Natural killer cell (primary cell): ENCODE data around the gene KCNA5. TPM values are rescaled to one million over a fixed set of nuclear protein-coding genes. Genes with fewer than 3 reads are reported as not detected.

Experiments
- ATAC-seq, 3 donors: fragments of 150-1000 bp in 2 of 3; fragments of 200-7000 bp in 1 of 3; cut with Tn5 transposase; 1 replicate in 1 of 3; 2 replicates in 2 of 3; pipeline ENCODE4 v1.10.0; 2021; ENCODE audit warnings: mild to moderate bottlenecking in 2 of 3, moderate library complexity in 2 of 3
- DNase-seq, 2 donors: peaks; one replicate each; pipeline versions ENCODE4 v3.0.0 to v3.0.0-alpha.2; 2013 to 2021; ENCODE audit warnings: mixed read lengths in 1 of 2
- H3K27ac ChIP-seq: one replicate; pipeline ENCODE4 v1.5.1; 2013; ENCODE audit warnings: mild to moderate bottlenecking, low read length
- H3K27me3 ChIP-seq: one replicate; pipeline ENCODE4 v1.6.1; 2013; ENCODE audit warnings: low read length; ENCODE audit not compliant: control insufficient read depth, insufficient read depth
- H3K36me3 ChIP-seq: one replicate; pipeline ENCODE4 v1.6.1; 2013; ENCODE audit warnings: low read length; ENCODE audit not compliant: control insufficient read depth, insufficient read depth
- H3K4me1 ChIP-seq: one replicate; pipeline ENCODE4 v1.6.1; 2013; ENCODE audit warnings: low read length; ENCODE audit not compliant: control insufficient read depth, insufficient read depth
- H3K4me3 ChIP-seq: one replicate; pipeline ENCODE4 v1.5.1; 2013; ENCODE audit warnings: low read length
- H3K9me3 ChIP-seq: one replicate; pipeline ENCODE4 v1.6.1; 2013; ENCODE audit warnings: low read length; ENCODE audit not compliant: control insufficient read depth, insufficient read depth
- H3K27ac Mint-ChIP-seq, 2 donors: one replicate each; pipeline ENCODE4 v1.8.0; 2022; ENCODE audit warnings: mild to moderate bottlenecking in 2 of 2, mixed read lengths in 2 of 2, moderate library complexity in 1 of 2
- H3K27me3 Mint-ChIP-seq, 2 donors: one replicate each; pipeline ENCODE4 v1.8.0; 2022; ENCODE audit warnings: low read depth in 2 of 2, mixed read lengths in 2 of 2
- H3K36me3 Mint-ChIP-seq: one replicate; pipeline ENCODE4 v1.8.0; 2022; ENCODE audit warnings: mixed read lengths
- H3K4me1 Mint-ChIP-seq, 2 donors: one replicate each; pipeline ENCODE4 v1.8.0; 2022; ENCODE audit warnings: mixed read lengths in 2 of 2
- H3K4me3 Mint-ChIP-seq: one replicate; pipeline ENCODE4 v1.8.0; 2022; ENCODE audit warnings: mild to moderate bottlenecking, moderate library complexity, mixed read lengths
- H3K9me3 Mint-ChIP-seq, 2 donors: one replicate each; pipeline ENCODE4 v1.8.0; 2022; ENCODE audit warnings: mixed read lengths in 2 of 2
- CTCF ChIP-seq: fragments of 200-600 bp; IDR thresholded peaks from one replicate; pipeline ENCODE4 v1.8.0; 2022; ENCODE audit warnings: antibody characterized with exemption
- WGBS: methylation state at CpG from one replicate; pipeline ENCODE4 v1.1.7; 2013; ENCODE audit warnings: missing lambda C conversion rate; ENCODE audit not compliant: insufficient coverage; 5-methylcytosine and 5-hydroxymethylcytosine counted together
- intact Hi-C: fragments of 100-400 bp; cut with micrococcal nuclease; formaldehyde crosslinking; loops from one replicate; pipeline ENCODE4 v1.14.2; 2022
- total RNA-seq, 4 donors: library from RNA; stranded (reverse); fragments of 120-200 nt in 1 of 4; gene quantifications; one replicate each; pipeline versions ENCODE4 v1.2.3 to v1.2.4, GENCODE V29; 2013 to 2022

Gene KCNA5
- total RNA-seq, 3 donors from 2014 or later (not counting 1 experiment from before 2014, with no cell fraction given) = 0.13 TPM; not detected in 2

GRCh38 chr12:4997939-4998338 lies 45.7 kb upstream of the KCNA5 start:
- Histone ChIP-seq H3K9me3 (no peaks in the 10 kb centered on the region), H3K27ac (no peak overlapping the region), H3K36me3 (no peaks in the 10 kb centered on the region), H3K4me1 (no peaks in the 10 kb centered on the region), H3K4me3 (no peak overlapping the region), H3K27me3 (no peaks in the 10 kb centered on the region)
- H3K36me3 Mint-ChIP-seq = no peaks in the 10 kb centered on the region
- 85% methylated on average over 4 of the region's 7 CpGs for WGBS
- no peak for TF ChIP-seq CTCF
- DNase-seq (no peak), ATAC-seq (no peak)
- H3K27ac Mint-ChIP-seq = no peak overlapping the region
- intact Hi-C loops = no loop called here
- no peak overlapping the region for H3K4me3 Mint-ChIP-seq
- H3K4me1 Mint-ChIP-seq = no peaks in the 10 kb centered on the region
- H3K27me3 Mint-ChIP-seq = peaks cover 10 to 36% of the 10 kb centered on the region in 2 donors
- no peaks in the 10 kb centered on the region for H3K9me3 Mint-ChIP-seq

GRCh38 chr12:5000204-5000603 lies 43.5 kb upstream of the KCNA5 start:
- intact Hi-C loops = loop anchor here (5.0 kb wide), 1 partner anchor 143 kb away; no protein-coding TSS in a partner anchor

GRCh38 chr12:5000658-5001385 lies 42.9 kb upstream of the KCNA5 start:
- ATAC-seq = no peak
- intact Hi-C loops = loop anchor here (5.0 kb wide), 1 partner anchor 144 kb away; no protein-coding TSS in a partner anchor
- H3K36me3 Mint-ChIP-seq = no peaks in the 10 kb centered on the region

More at GRCh38 chr12:5000204-5000603, 43.5 kb upstream of the KCNA5 start:
- Mint-ChIP-seq H3K4me1 (no peaks in the 10 kb centered on the region), H3K27ac (no peak overlapping the region), H3K9me3 (no peaks in the 10 kb centered on the region), H3K4me3 (no peak overlapping the region), H3K36me3 (no peaks in the 10 kb centered on the region), H3K27me3 (peaks cover 11 to 33% of the 10 kb centered on the region in 2 donors)
- ATAC-seq (no peak), DNase-seq (no peak)
- TF ChIP-seq CTCF = no peak
- no peaks in the 10 kb centered on the region for H3K27me3 ChIP-seq
- 61% methylated on average over 3 of the region's 3 CpGs for WGBS
- no peaks in the 10 kb centered on the region for H3K4me1 ChIP-seq
- H3K4me3 ChIP-seq = no peak overlapping the region
- no peaks in the 10 kb centered on the region for H3K9me3 ChIP-seq
- H3K27ac ChIP-seq = no peak overlapping the region
- no peaks in the 10 kb centered on the region for H3K36me3 ChIP-seq

More at GRCh38 chr12:5000658-5001385, 42.9 kb upstream of the KCNA5 start:
- Mint-ChIP-seq H3K4me1 (no peaks in the 10 kb centered on the region), H3K9me3 (no peaks in the 10 kb centered on the region), H3K27me3 (peaks cover 11 to 27% of the 10 kb centered on the region in 2 donors), H3K4me3 (no peak overlapping the region), H3K27ac (no peak overlapping the region)
- WGBS = 80% methylated on average over 8 of the region's 8 CpGs
- no peak for TF ChIP-seq CTCF
- no peaks in the 10 kb centered on the region for H3K27me3 ChIP-seq
- no peaks in the 10 kb centered on the region for H3K9me3 ChIP-seq
- no peaks in the 10 kb centered on the region for H3K36me3 ChIP-seq
- no peak overlapping the region for H3K4me3 ChIP-seq
- H3K27ac ChIP-seq = no peak overlapping the region
- no peaks in the 10 kb centered on the region for H3K4me1 ChIP-seq
- DNase-seq = no peak
